Suprapubic skin (tissue), 4 donors: ENCODE measurements around the gene NUDT3.
"Not testable (repeated sequence)": the region's sequence is repeated elsewhere in the genome, so short reads cannot be mapped to it uniquely, and the experiment has no call there.

ENCODE experiments used
- EP300 ChIP-seq: sonication (generic); formaldehyde crosslinking; IDR thresholded peaks from one replicate; pipeline ENCODE4 v1.6.1; 2017; ENCODE audit warnings: antibody characterized with exemption
- POLR2A ChIP-seq, 2 donors: fragments of 450-650 bp; IDR thresholded peaks; one replicate each; pipeline ENCODE4 v1.6.1; 2017; ENCODE audit warnings: antibody characterized with exemption in 2 of 2, mild to moderate bottlenecking in 2 of 2, moderate library complexity in 2 of 2
- POLR2AphosphoS5 ChIP-seq, 3 donors: sonication (generic); formaldehyde crosslinking; IDR thresholded peaks; one replicate each; pipeline ENCODE4 v1.6.1; 2017; ENCODE audit warnings: antibody characterized with exemption in 3 of 3
- TF ChIP-seq, protein P1 (sequence below), 2 donors: fragments of 200-600 bp in 1 of 2; fragments of 450-650 bp in 1 of 2; sonication (generic) in 1 of 2; IDR thresholded peaks; one replicate each; pipeline ENCODE4 v1.5.1; 2016 to 2019; ENCODE audit warnings: antibody characterized with exemption in 2 of 2, mild to moderate bottlenecking in 1 of 2, moderate library complexity in 1 of 2

DNA sequence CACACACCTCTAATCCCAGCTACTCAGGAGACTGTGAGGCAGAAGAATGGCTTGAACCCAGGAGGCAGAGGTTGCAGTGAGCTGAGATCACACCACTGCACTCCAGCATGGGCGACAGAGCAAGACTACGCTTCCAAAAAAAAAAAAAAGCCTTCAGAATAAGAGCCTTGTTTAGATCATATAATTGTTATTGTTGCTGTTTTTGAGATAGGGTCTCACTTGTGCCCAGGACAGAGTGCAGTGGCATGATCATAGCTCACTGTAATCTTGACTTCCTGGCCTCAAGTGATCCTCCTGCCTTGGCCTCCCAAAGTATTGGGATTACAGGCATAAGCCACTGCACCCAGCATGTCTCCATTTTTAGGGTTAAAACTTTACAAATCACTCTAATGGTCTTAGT lies 68.2 kb downstream of the NUDT3 start:
- not testable (repeated sequence) for TF ChIP-seq POLR2AphosphoS5 (IDR thresholded peaks at IDR 0.05); POLR2A (IDR thresholded peaks at IDR 0.05); EP300
- TF ChIP-seq, protein P1, sequence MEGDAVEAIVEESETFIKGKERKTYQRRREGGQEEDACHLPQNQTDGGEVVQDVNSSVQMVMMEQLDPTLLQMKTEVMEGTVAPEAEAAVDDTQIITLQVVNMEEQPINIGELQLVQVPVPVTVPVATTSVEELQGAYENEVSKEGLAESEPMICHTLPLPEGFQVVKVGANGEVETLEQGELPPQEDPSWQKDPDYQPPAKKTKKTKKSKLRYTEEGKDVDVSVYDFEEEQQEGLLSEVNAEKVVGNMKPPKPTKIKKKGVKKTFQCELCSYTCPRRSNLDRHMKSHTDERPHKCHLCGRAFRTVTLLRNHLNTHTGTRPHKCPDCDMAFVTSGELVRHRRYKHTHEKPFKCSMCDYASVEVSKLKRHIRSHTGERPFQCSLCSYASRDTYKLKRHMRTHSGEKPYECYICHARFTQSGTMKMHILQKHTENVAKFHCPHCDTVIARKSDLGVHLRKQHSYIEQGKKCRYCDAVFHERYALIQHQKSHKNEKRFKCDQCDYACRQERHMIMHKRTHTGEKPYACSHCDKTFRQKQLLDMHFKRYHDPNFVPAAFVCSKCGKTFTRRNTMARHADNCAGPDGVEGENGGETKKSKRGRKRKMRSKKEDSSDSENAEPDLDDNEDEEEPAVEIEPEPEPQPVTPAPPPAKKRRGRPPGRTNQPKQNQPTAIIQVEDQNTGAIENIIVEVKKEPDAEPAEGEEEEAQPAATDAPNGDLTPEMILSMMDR (IDR thresholded peaks at IDR 0.05): not testable (repeated sequence)
